K562 (cell line): ENCODE results near the gene ERN1. TPM values are rescaled to one million over a fixed set of nuclear protein-coding genes. Genes with fewer than 3 reads are reported as not detected.

Experiments used
- ATAC-seq: fragments of 200-7000 bp; cut with Tn5 transposase; 3 replicates; pipeline ENCODE4 v1.9.1; 2020; ENCODE audit warnings: moderate library complexity
- BruUV-seq: library from RNA; stranded (reverse); fragments of 400-500 nt; replicated peaks from 2 replicates; lab custom pipeline; 2021; lab: Mats Ljungman, UMichigan
- CTCF ChIA-PET: fragments of 300-600 bp; formaldehyde crosslinking; extraction: SDS; loops from one replicate; lab custom pipeline; 2021; ENCODE audit warnings: low intra/inter-chr PET ratio; lab: Yijun Ruan, JAX
- POLR2A ChIA-PET: fragments of 300-600, 350-650 bp; sonication (Branson Sonifier 250); formaldehyde crosslinking; extraction: SDS; loops from one replicate; lab custom pipeline; 2021; ENCODE audit warnings: antibody characterized with exemption, inconsistent platforms; lab: Yijun Ruan, JAX
- DNase-seq, 4 experiments: peaks; one replicate each; pipeline versions ENCODE4 v3.0.0 to v3.0.0-alpha.2; 2011 to 2018; ENCODE audit warnings: low spot score in 3 of 4, mixed read lengths in 3 of 4; ENCODE audit errors: extremely low read depth in 1 of 4
- FAIRE-seq: peaks from 2 replicates; lab custom pipeline; 2011; peaks lifted over from hg19 to GRCh38; lab: Jason Lieb, UNC
- H2AFZ ChIP-seq: 2 replicates; pipeline ENCODE4 v1.6.0; 2011; ENCODE audit warnings: low read depth, low read length, control low read depth, inconsistent platforms
- H3K27ac ChIP-seq: fragments of 200-600 bp; 3 replicates; pipeline ENCODE4 v1.8.0; 2011; ENCODE audit warnings: low read depth, mild to moderate bottlenecking, control low read depth, inconsistent platforms, low read length, moderate library complexity, mixed read lengths; ENCODE audit errors: extremely low read depth
- H3K27me3 ChIP-seq, 2 experiments: fragments of 300-600 bp in 1 of 2; 2 replicates in 1 of 2; 3 replicates in 1 of 2; pipeline versions ENCODE4 v1.6.0 to v1.8.0; 2011; ENCODE audit warnings: inconsistent platforms in 2 of 2, low read length in 2 of 2, mild to moderate bottlenecking in 1 of 2, mixed read lengths in 1 of 2, moderate library complexity in 1 of 2; ENCODE audit not compliant: control insufficient read depth in 2 of 2, insufficient read depth in 2 of 2
- H3K36me3 ChIP-seq: fragments of 300-600 bp; 3 replicates; pipeline ENCODE4 v1.8.0; 2011; ENCODE audit warnings: mild to moderate bottlenecking, low read length, inconsistent platforms; ENCODE audit not compliant: control insufficient read depth, insufficient read depth
- H3K4me1 ChIP-seq, 2 experiments: fragments of 200-600 bp in 1 of 2; replicated peaks in 1 of 2; 2 replicates in 1 of 2; 3 replicates in 1 of 2; pipeline versions ENCODE4 v1.5.1 to v1.8.0; 2011; ENCODE audit warnings: inconsistent platforms in 2 of 2, low read length in 2 of 2, mild to moderate bottlenecking in 1 of 2, mixed read lengths in 1 of 2, moderate library complexity in 1 of 2; ENCODE audit not compliant: control insufficient read depth in 2 of 2, insufficient read depth in 2 of 2
- H3K4me2 ChIP-seq: 2 replicates; pipeline ENCODE4 v1.6.1; 2011; ENCODE audit warnings: low read length, control low read depth, inconsistent platforms, mixed read lengths; ENCODE audit not compliant: insufficient read depth
- H3K4me3 ChIP-seq: fragments of 200-600 bp; sonication (generic), shearing (Covaris generic); 2 replicates; pipeline ENCODE4 v1.5.1; 2016; ENCODE audit warnings: control low read depth, inconsistent platforms
- H3K79me2 ChIP-seq: fragments of 200-600 bp; 3 replicates; pipeline ENCODE4 v1.8.0; 2011; ENCODE audit warnings: low read length, inconsistent platforms; ENCODE audit not compliant: control insufficient read depth, insufficient read depth
- H3K9ac ChIP-seq, 2 experiments: 2 replicates each; pipeline versions ENCODE4 v1.6.0 to v1.6.1; 2011; ENCODE audit warnings: low read depth in 2 of 2, low read length in 2 of 2, control low read depth in 1 of 2, inconsistent platforms in 1 of 2, mild to moderate bottlenecking in 1 of 2, mixed read lengths in 1 of 2; ENCODE audit not compliant: insufficient read depth in 1 of 2
- H3K9me1 ChIP-seq: one replicate; pipeline ENCODE4 v1.6.0; 2011; ENCODE audit warnings: inconsistent platforms, mild to moderate bottlenecking, low read length, moderate library complexity; ENCODE audit not compliant: control insufficient read depth, insufficient read depth
- H3K9me3 ChIP-seq: replicated peaks from 2 replicates; pipeline ENCODE4 v1.5.1; 2011; ENCODE audit warnings: low read depth, low read length, inconsistent platforms; ENCODE audit not compliant: control insufficient read depth, insufficient read depth
- H4K20me1 ChIP-seq: replicated peaks from 2 replicates; pipeline ENCODE4 v1.6.1; 2011; ENCODE audit warnings: low read length, inconsistent platforms, mixed read lengths; ENCODE audit not compliant: control insufficient read depth, insufficient read depth
- ELF2 ChIP-seq: fragments of 250-450 bp; sonication (Bioruptor Pico); IDR thresholded peaks from 2 replicates; pipeline ENCODE4 v1.5.0; 2021; ENCODE audit warnings: mild to moderate bottlenecking
- ESRRB ChIP-seq: fragments of 250-450 bp; sonication (Bioruptor Pico); IDR thresholded peaks from 2 replicates; pipeline ENCODE4 v1.5.0; 2020; ENCODE audit warnings: mild to moderate bottlenecking, moderate library complexity, borderline replicate concordance
- HCFC1 ChIP-seq: IDR thresholded peaks from 2 replicates; pipeline ENCODE4 v1.6.1; 2012; ENCODE audit warnings: low read depth, low read length, improper control_type of control experiment
- RBM14 ChIP-seq: fragments of 200-400 bp; formaldehyde crosslinking; IDR thresholded peaks from 2 replicates; pipeline ENCODE4 v1.6.1; 2018; ENCODE audit warnings: low read depth, mild to moderate bottlenecking, low read length, moderate library complexity, borderline replicate concordance; ENCODE audit not compliant: insufficient read depth
- ZNF140 ChIP-seq: fragments of 250-450 bp; sonication (Bioruptor Pico); IDR thresholded peaks from 2 replicates; pipeline ENCODE4 v1.8.0; 2021; ENCODE audit warnings: moderate library complexity, mild to moderate bottlenecking, inconsistent platforms
- ZNF655 ChIP-seq: fragments of 250-450 bp; sonication (Bioruptor Pico); IDR thresholded peaks from 2 replicates; pipeline ENCODE4 v1.5.0; 2021
- ZNF77 ChIP-seq: fragments of 250-450 bp; sonication (Bioruptor Pico); IDR thresholded peaks from 2 replicates; pipeline ENCODE4 v1.5.0; 2020
- WGBS: fragments of 100-300 bp; shearing (Covaris generic); methylation state at CpG from one replicate; pipeline ENCODE4 v1.1.6; 2016; ENCODE audit warnings: low coverage, mixed read lengths; ENCODE audit not compliant: insufficient coverage; ENCODE audit errors: missing lambda C conversion rate; 5-methylcytosine and 5-hydroxymethylcytosine counted together
- in situ Hi-C: fragments of 300-500 bp; cut with MboI; formaldehyde crosslinking; loops from 4 replicates; pipeline ENCODE4 v1.15.0; 2018; ENCODE audit warnings: inconsistent platforms, mixed read lengths
- intact Hi-C: fragments of 100-400 bp; cut with micrococcal nuclease; formaldehyde crosslinking; loops from 2 replicates; pipeline ENCODE4 v1.14.2; 2022
- polyA plus RNA-seq, 8 experiments: library from polyadenylated mRNA; depleted of rRNA in 4 of 8; stranded (reverse) in 5 of 8; unstranded in 3 of 8; fragments of >200 nt; fragmentation: Nextera tagmentation in 2 of 8; fragmentation: Illumina TruSeq in 1 of 8; extraction: Ambion mirVana in 2 of 8; extraction: Trizol in 1 of 8; gene quantifications; 2 replicates each; pipeline versions ENCODE4 v1.2.1 to v1.2.3, GENCODE V29; 2011 to 2014; ENCODE audit warnings: inconsistent platforms in 1 of 8, missing spikeins in 1 of 8
- total RNA-seq, 7 experiments: library from RNA; depleted of rRNA in 6 of 7; stranded (reverse); fragments of >200 nt in 6 of 7; fragmentation: Illumina TruSeq in 2 of 7; extraction: Trizol in 2 of 7; gene quantifications; 2 replicates each; pipeline versions ENCODE4 v1.2.1 to v1.2.3, GENCODE V29; 2011 to 2021; ENCODE audit warnings: low replicate concordance in 1 of 7
- TF ChIP-seq, protein P1 (sequence below): sonication (generic); formaldehyde crosslinking; IDR thresholded peaks from 2 replicates; pipeline ENCODE4 v1.8.1; 2023; ENCODE audit warnings: mild to moderate bottlenecking, missing genetic modification reagents
- TF ChIP-seq, protein P2 (sequence below): sonication (generic); formaldehyde crosslinking; IDR thresholded peaks from 2 replicates; pipeline ENCODE4 v1.8.0; 2022; ENCODE audit warnings: missing genetic modification reagents, mild to moderate bottlenecking, borderline replicate concordance

The ERN1 gene
- total and polyA plus RNA-seq, 9 of the 15 experiments (the other 6 are each of a cell fraction or from before 2014, with no cell fraction given), result 2.1 to 22.5 (median 7.3) TPM

GRCh38 chr17:64164596-64165285 lies 34.8 kb upstream of the ERN1 start (continued):
- TF ChIP-seq RBM14 (no peak), ELF2 (CRISPR knock-in tag) (no peak), ESRRB (CRISPR knock-in tag) (no peak)

GRCh38 chr17:64163468-64163867 lies 33.5 kb upstream of the ERN1 start:
- ATAC-seq, result no peak
- no peak for FAIRE-seq
- no peaks in the 10 kb centered on the region for H3K4me1 ChIP-seq
- H3K4me2 ChIP-seq, result no peak overlapping the region
- H3K9ac ChIP-seq, result no peak overlapping the region
- H3K4me3 ChIP-seq, result no peak overlapping the region
- H4K20me1 ChIP-seq, result no peaks in the 10 kb centered on the region
- no peak overlapping the region for H2AFZ ChIP-seq
- WGBS, result 73% methylated on average over 6 of the region's 6 CpGs
- no peaks in the 10 kb centered on the region for H3K27me3 ChIP-seq
- ChIA-PET POLR2A (no interaction called here), CTCF (no interaction called here)
- H3K9me1 ChIP-seq, result no peaks in the 10 kb centered on the region
- no TSS peak for BruUV-seq
- H3K9me3 ChIP-seq, result no peaks in the 10 kb centered on the region
- H3K36me3 ChIP-seq, result peaks cover 54% of the 10 kb centered on the region
- DNase-seq, result no peak
- in situ Hi-C loops, result no loop called here
- intact Hi-C loops, result no loop called here
- no peak overlapping the region for H3K27ac ChIP-seq
- no peaks in the 10 kb centered on the region for H3K79me2 ChIP-seq
- TF ChIP-seq ZNF140 (CRISPR knock-in tag) (no peak), HCFC1 (no peak), ZNF655 (no peak), ZNF77 (CRISPR knock-in tag) (no peak)
- TF ChIP-seq, protein P1, sequence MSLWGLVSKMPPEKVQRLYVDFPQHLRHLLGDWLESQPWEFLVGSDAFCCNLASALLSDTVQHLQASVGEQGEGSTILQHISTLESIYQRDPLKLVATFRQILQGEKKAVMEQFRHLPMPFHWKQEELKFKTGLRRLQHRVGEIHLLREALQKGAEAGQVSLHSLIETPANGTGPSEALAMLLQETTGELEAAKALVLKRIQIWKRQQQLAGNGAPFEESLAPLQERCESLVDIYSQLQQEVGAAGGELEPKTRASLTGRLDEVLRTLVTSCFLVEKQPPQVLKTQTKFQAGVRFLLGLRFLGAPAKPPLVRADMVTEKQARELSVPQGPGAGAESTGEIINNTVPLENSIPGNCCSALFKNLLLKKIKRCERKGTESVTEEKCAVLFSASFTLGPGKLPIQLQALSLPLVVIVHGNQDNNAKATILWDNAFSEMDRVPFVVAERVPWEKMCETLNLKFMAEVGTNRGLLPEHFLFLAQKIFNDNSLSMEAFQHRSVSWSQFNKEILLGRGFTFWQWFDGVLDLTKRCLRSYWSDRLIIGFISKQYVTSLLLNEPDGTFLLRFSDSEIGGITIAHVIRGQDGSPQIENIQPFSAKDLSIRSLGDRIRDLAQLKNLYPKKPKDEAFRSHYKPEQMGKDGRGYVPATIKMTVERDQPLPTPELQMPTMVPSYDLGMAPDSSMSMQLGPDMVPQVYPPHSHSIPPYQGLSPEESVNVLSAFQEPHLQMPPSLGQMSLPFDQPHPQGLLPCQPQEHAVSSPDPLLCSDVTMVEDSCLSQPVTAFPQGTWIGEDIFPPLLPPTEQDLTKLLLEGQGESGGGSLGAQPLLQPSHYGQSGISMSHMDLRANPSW (CRISPR knock-in tag), result no peak
- TF ChIP-seq, protein P2, sequence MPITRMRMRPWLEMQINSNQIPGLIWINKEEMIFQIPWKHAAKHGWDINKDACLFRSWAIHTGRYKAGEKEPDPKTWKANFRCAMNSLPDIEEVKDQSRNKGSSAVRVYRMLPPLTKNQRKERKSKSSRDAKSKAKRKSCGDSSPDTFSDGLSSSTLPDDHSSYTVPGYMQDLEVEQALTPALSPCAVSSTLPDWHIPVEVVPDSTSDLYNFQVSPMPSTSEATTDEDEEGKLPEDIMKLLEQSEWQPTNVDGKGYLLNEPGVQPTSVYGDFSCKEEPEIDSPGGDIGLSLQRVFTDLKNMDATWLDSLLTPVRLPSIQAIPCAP, result no peak
